Ishikawa (cell line): ENCODE data around the gene TNS3.

Experiments
- CEBPB ChIP-seq: IDR thresholded peaks from 2 replicates; pipeline ENCODE4 v1.6.1; 2012
- CREB1 ChIP-seq: IDR thresholded peaks from 2 replicates; pipeline ENCODE4 v1.6.1; 2012; ENCODE audit warnings: low read depth
- EGR1 ChIP-seq: IDR thresholded peaks from 2 replicates; pipeline ENCODE4 v1.6.1; 2012
- EP300 ChIP-seq: IDR thresholded peaks from 2 replicates; pipeline ENCODE4 v1.6.1; 2012; ENCODE audit warnings: borderline replicate concordance
- FOXM1 ChIP-seq: IDR thresholded peaks from 2 replicates; pipeline ENCODE4 v1.6.1; 2012; ENCODE audit warnings: low read depth, borderline replicate concordance
- MAX ChIP-seq: IDR thresholded peaks from 2 replicates; pipeline ENCODE4 v1.6.1; 2012
- NFIC ChIP-seq: IDR thresholded peaks from 2 replicates; pipeline ENCODE4 v1.6.1; 2012
- RAD21 ChIP-seq: IDR thresholded peaks from 2 replicates; pipeline ENCODE4 v1.6.1; 2012; ENCODE audit warnings: low read depth
- TAF1 ChIP-seq: IDR thresholded peaks from 2 replicates; pipeline ENCODE4 v1.6.1; 2012; ENCODE audit warnings: low read depth, mild to moderate bottlenecking
- TCF12 ChIP-seq: IDR thresholded peaks from 2 replicates; pipeline ENCODE4 v1.6.1; 2012; ENCODE audit warnings: low read depth
- TEAD4 ChIP-seq: IDR thresholded peaks from 2 replicates; pipeline ENCODE4 v1.6.1; 2012
- USF1 ChIP-seq: IDR thresholded peaks from 2 replicates; pipeline ENCODE4 v1.6.1; 2012
- YY1 ChIP-seq: IDR thresholded peaks from 2 replicates; pipeline ENCODE4 v1.6.1; 2012; ENCODE audit warnings: low read depth
- ZBTB7A ChIP-seq: IDR thresholded peaks from 2 replicates; pipeline ENCODE4 v1.6.1; 2012; ENCODE audit warnings: low read depth
- TF ChIP-seq, protein P1 (sequence below): IDR thresholded peaks from 2 replicates; pipeline ENCODE4 v1.6.1; 2012; ENCODE audit warnings: low read depth, mild to moderate bottlenecking

Gene TNS3

GRCh38 chr7:47518827-47519226 lies 63.1 kb downstream of the TNS3 start:
- TF ChIP-seq CEBPB = no peak
- no peak for TF ChIP-seq NFIC
- TF ChIP-seq MAX = no peak
- no peak for TF ChIP-seq CREB1
- TF ChIP-seq USF1 = no peak
- TF ChIP-seq TCF12 = no peak
- no peak for TF ChIP-seq TEAD4
- TF ChIP-seq EGR1 = no peak
- TF ChIP-seq, protein P1, sequence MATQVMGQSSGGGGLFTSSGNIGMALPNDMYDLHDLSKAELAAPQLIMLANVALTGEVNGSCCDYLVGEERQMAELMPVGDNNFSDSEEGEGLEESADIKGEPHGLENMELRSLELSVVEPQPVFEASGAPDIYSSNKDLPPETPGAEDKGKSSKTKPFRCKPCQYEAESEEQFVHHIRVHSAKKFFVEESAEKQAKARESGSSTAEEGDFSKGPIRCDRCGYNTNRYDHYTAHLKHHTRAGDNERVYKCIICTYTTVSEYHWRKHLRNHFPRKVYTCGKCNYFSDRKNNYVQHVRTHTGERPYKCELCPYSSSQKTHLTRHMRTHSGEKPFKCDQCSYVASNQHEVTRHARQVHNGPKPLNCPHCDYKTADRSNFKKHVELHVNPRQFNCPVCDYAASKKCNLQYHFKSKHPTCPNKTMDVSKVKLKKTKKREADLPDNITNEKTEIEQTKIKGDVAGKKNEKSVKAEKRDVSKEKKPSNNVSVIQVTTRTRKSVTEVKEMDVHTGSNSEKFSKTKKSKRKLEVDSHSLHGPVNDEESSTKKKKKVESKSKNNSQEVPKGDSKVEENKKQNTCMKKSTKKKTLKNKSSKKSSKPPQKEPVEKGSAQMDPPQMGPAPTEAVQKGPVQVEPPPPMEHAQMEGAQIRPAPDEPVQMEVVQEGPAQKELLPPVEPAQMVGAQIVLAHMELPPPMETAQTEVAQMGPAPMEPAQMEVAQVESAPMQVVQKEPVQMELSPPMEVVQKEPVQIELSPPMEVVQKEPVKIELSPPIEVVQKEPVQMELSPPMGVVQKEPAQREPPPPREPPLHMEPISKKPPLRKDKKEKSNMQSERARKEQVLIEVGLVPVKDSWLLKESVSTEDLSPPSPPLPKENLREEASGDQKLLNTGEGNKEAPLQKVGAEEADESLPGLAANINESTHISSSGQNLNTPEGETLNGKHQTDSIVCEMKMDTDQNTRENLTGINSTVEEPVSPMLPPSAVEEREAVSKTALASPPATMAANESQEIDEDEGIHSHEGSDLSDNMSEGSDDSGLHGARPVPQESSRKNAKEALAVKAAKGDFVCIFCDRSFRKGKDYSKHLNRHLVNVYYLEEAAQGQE = no peak
- TF ChIP-seq TAF1 = no peak
- no peak for TF ChIP-seq EP300
- no peak for TF ChIP-seq YY1
- TF ChIP-seq FOXM1 = no peak

DNA sequence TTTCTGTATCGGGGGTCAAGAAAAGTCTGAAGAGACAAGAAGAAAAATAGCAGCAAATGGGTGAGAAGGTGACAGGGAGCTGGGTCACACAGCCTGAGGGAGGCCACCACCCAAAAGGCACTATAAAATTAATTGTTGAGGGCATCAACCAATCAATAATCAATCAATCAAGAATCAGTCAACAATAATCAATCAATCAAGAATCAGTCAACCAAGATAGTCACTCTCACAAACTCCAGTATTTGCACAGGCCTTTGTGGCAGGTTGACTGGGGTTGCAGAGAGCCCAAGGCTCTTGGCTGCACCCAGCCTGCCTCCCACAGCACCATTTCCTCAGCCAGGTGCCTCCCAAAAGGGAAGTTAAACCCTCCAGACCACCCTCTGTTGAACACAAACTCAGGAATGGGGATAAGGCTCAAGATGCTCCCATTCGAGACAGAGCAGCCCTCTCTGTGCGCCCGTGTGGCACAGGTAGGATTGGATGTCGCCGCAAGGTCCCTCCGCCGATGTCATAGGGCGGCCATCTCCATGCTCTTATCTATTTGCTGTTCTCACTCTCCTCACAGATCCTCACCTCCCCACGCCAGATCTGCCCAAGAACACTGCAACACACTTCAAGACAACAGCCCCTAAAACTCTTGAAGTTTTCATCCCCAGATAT lies 64.0 kb downstream of the TNS3 start:
- no peak for TF ChIP-seq FOXM1
- TF ChIP-seq CREB1 = no peak
- TF ChIP-seq USF1 = no peak

GRCh38 chr7:47516985-47517600 lies 64.8 kb downstream of the TNS3 start:
- TF ChIP-seq NFIC = peak; percentile 19; the same call in 1 of the 2 replicates
- TF ChIP-seq, protein P1 = no peak
- no peak for TF ChIP-seq RAD21
- TF ChIP-seq TAF1 = no peak
- TF ChIP-seq USF1 = no peak
- TF ChIP-seq EP300 = no peak
- TF ChIP-seq FOXM1 = no peak

DNA sequence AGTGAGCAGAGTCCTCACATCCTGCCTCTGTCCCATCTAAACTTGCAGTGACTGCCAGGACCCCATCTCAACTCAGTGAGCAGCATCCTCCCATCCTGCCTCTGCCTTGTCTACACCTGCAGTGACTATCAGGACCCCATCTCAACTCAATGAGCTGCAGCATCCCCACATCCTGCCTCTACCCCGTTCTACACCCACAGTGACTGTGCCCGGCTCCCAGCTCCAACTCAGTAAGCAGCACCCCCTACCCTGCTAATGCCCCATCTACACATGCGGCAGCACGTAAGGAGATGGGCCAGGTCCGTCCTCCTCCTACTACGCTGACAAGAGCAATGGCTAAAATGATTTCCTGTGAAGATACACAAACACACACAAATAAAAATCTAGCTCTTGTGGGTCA lies 65.5 kb downstream of the TNS3 start:
- TF ChIP-seq RAD21 = no peak
- no peak for TF ChIP-seq ZBTB7A
- TF ChIP-seq, protein P1 = no peak
- TF ChIP-seq CREB1 = no peak
- TF ChIP-seq TAF1 = no peak
- no peak for TF ChIP-seq MAX
- no peak for TF ChIP-seq TEAD4
- no peak for TF ChIP-seq EP300
- no peak for TF ChIP-seq NFIC
